ENCODE data around the gene DGKD. TPM values are rescaled to one million over a fixed set of nuclear protein-coding genes. Genes with fewer than 3 reads are reported as not detected.

Gene DGKD
- total and polyA plus RNA-seq, 10 donors, result 21.9 to 120 (median 71.9) TPM

- Histone ChIP-seq H3K27me3 (replicated peaks in 1 of 7) (no peaks in the 10 kb centered on the region), H3K9me3 (no peaks in the 10 kb centered on the region), H3K27ac (no peak overlapping the region), H3K4me3 (no peak overlapping the region), H3K4me1 (peaks cover 0 to 22% (median 7%) of the 10 kb centered on the region in 6 donors), H3K36me3 (peaks cover 0 to 78% (median 61%) of the 10 kb centered on the region in 6 donors)
- DNase-seq, result peak; percentile 50
- TF ChIP-seq CTCF (IDR thresholded peaks at IDR 0.05 in 8 of 11, conservative IDR thresholded peaks at IDR 0.05 in 3 of 11), result no peak
- TF ChIP-seq POLR2A (IDR thresholded peaks at IDR 0.05), result no peak
- no peak for TF ChIP-seq POLR2AphosphoS5 (IDR thresholded peaks at IDR 0.05)
- WGBS, 5 donors, result 88 to 95% (median 93%) methylated on average over 16 to 17 of the region's 17 CpGs
- intact Hi-C loops (cut with DNase I; ENCODE audit: low total_unique reads), result no loop called here
Observed at GRCh38 chr2:233436691-233437438, 82.6 kb downstream of the DGKD start.

- Histone ChIP-seq H3K4me3 (no peak overlapping the region), H3K4me1 (peaks cover 0 to 22% (median 7%) of the 10 kb centered on the region in 6 donors), H3K36me3 (peaks cover 0 to 84% (median 65%) of the 10 kb centered on the region in 6 donors), H3K27me3 (replicated peaks in 1 of 7) (no peaks in the 10 kb centered on the region), H3K9me3 (no peaks in the 10 kb centered on the region), H3K27ac (no peak overlapping the region)
- intact Hi-C loops (cut with DNase I; ENCODE audit: low total_unique reads), result no loop called here
- WGBS, 5 donors, result 90 to 95% (median 94%) methylated on average over 14 of the region's 14 CpGs
- TF ChIP-seq POLR2AphosphoS5 (IDR thresholded peaks at IDR 0.05) (peak in 1 of 3 donors; percentile 34), POLR2A (IDR thresholded peaks at IDR 0.05) (no peak), CTCF (IDR thresholded peaks at IDR 0.05 in 8 of 11, conservative IDR thresholded peaks at IDR 0.05 in 3 of 11) (no peak)
- no peak for DNase-seq
Observed at GRCh38 chr2:233437439-233437955, 83.2 kb downstream of the DGKD start.

- no peak overlapping the region for H3K27ac ChIP-seq
- no peak for TF ChIP-seq CTCF (IDR thresholded peaks at IDR 0.05 in 8 of 11, conservative IDR thresholded peaks at IDR 0.05 in 3 of 11)
- 90 to 98% (median 94%) methylated on average over 15 of the region's 15 CpGs for WGBS, 5 donors
- H3K4me1 ChIP-seq, result peaks cover 0 to 32% (median 10%) of the 10 kb centered on the region in 6 donors
- no peaks in the 10 kb centered on the region for H3K27me3 ChIP-seq (replicated peaks in 1 of 7)
- peak; percentile 66 for DNase-seq
- intact Hi-C loops (cut with DNase I; ENCODE audit: low total_unique reads), result no loop called here
- no peaks in the 10 kb centered on the region for H3K9me3 ChIP-seq
- peaks cover 0 to 96% (median 70%) of the 10 kb centered on the region in 6 donors for H3K36me3 ChIP-seq
- no peak overlapping the region for H3K4me3 ChIP-seq
Observed at GRCh38 chr2:233438573-233439147, 84.4 kb downstream of the DGKD start.

- TF ChIP-seq POLR2A (IDR thresholded peaks at IDR 0.05) (no peak), POLR2AphosphoS5 (IDR thresholded peaks at IDR 0.05) (peak in 1 of 3 donors; percentile 28)
- peaks cover 0 to 100% (median 73%) of the 10 kb centered on the region in 6 donors for H3K36me3 ChIP-seq
- intact Hi-C loops (cut with DNase I; ENCODE audit: low total_unique reads), result no loop called here
- no peak overlapping the region for H3K4me3 ChIP-seq
- H3K4me1 ChIP-seq, result peaks cover 0 to 37% (median 11%) of the 10 kb centered on the region in 6 donors
- H3K27ac ChIP-seq, result no peak overlapping the region
- DNase-seq, result peak; percentile 56
- H3K27me3 ChIP-seq (replicated peaks in 1 of 7), result no peaks in the 10 kb centered on the region
- 67 to 85% (median 82%) methylated on average over 5 to 9 of the region's 9 CpGs for WGBS, 5 donors
- no peaks in the 10 kb centered on the region for H3K9me3 ChIP-seq
Observed at GRCh38 chr2:233439191-233439590, 84.9 kb downstream of the DGKD start.

Measured in spleen (tissue), 11 donors.